PC-9 (cell line): ENCODE measurements around the gene C19orf67.

Source experiments
- CTCF ChIP-seq: fragments of 200-600 bp; sonication (generic); conservative IDR thresholded peaks from 2 replicates; pipeline ENCODE4 v1.6.1; 2017; ENCODE audit warnings: mixed run types, antibody characterized with exemption, mild to moderate bottlenecking, moderate library complexity
- EZH2 ChIP-seq: fragments of 200-600 bp; sonication (generic); IDR thresholded peaks from 2 replicates; pipeline ENCODE4 v1.8.0; 2017; ENCODE audit warnings: antibody characterized with exemption, low read depth

- TF ChIP-seq CTCF (no peak), EZH2 (no peak)
Observed at GRCh38 chr19:14118165-14119051, 32.8 kb upstream of the C19orf67 start.
